HG02938 (cell line): ENCODE data around the gene PTS.
"Not testable (repeated sequence)": the region's sequence is repeated elsewhere in the genome, so short reads cannot be mapped to it uniquely, and the experiment has no call there.

Experiments used
- ATAC-seq: cut with Tn5 transposase; IDR thresholded peaks from one replicate; pipeline ENCODE4 v1.9.1; 2021; ENCODE audit warnings: mild to moderate bottlenecking, moderate library complexity; ENCODE audit not compliant: unreplicated experiment

Gene PTS

DNA sequence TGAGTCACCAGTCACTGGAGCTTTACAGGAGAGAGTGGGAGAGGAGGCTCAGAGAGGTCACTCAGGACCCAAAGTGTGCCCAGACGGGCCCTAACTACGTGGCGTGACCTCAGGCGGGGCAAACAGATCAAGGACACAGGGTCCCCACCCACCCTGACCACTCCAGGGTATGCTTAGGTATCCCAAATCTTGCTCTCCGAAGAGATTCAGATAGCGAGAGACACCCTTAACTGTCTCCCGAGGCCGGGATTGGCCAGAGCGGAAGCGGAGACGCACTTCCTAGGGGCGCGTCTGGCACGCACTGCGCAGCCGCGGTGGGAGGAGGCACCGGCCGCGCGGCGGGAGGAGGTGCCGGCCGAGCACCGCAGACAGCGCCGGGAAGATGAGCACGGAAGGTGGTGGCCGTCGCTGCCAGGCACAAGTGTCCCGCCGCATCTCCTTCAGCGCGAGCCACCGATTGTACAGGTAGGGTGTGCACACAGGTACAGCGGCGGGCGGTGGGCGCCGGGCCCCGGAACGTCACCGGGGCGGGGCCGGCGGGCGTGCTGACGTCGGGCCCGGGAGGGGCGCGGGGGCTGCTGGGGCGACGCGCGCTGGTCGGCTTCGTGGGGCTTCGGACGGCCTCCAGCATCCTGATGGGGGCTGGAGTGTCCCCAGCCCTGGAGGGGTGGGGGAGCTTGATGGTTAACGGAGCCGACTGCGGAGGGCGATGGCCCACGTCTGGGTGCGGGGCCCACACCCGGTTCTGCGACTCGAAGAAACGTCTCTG, at the start of gene PTS:
Gene PTS, plus strand, starts transcription at position 367 of the 769 bp plus-strand sequence. Its CDS starts 16 bp downstream, at position 383.
- peak; percentile 95 for ATAC-seq

DNA sequence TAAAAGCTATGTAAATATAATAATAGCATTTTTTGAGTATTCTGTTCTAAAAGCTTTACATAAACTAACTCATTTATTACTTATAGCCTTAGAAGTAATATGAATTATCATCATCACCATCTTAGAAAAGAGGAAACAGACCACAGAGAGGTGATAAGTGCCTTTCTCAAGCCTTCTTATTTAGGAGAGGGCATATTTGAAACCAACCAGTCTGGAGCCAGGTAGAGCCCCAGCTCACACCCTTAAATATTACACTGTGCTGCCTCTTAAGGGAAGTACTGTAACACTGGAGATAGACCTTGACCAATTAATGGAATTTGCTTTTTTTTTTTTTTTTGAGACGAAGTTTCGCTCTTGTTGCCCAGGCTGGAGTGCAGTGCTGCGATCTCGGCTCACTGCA, 48.6 kb upstream of the PTS start:
- ATAC-seq: no peak

DNA sequence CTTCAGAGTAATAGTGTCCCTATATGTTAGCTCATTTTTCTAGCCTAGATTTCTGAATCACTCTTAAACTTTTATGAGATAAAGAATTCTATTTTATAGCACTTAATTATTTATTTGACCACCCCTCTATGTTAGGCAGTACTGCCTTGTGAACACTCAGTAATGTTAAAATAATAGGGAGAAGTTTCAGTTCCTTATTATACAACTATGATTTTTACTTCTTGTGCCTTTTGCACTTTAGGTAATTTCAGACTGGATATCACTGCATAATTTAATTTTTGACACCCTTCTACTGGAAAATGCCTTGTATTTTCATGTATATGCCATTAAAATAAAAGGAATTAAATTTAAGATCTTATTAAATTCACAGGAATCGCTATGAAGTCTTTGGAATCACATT, 47.8 kb upstream of the PTS start:
- ATAC-seq: no peak

DNA sequence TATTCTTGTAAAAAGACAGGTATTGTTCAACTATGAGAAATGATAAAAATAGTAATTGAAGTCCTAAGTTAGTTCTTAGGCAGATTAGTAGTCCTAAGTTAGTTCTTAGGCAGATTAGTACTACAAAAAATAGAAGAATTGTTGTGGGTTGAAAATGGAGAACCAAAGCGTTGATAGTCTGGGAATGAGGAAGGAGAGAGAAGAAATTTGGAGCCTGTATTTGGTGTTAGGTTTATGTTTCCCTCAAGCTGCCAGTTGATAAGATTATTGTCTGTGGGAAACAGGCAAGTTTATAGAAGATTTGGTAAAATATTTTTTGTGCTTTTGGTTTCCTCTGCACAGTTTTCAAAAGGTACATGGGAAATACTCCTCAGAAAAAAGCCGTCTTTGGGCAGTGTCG, 47.3 kb upstream of the PTS start:
- no peak for ATAC-seq

DNA sequence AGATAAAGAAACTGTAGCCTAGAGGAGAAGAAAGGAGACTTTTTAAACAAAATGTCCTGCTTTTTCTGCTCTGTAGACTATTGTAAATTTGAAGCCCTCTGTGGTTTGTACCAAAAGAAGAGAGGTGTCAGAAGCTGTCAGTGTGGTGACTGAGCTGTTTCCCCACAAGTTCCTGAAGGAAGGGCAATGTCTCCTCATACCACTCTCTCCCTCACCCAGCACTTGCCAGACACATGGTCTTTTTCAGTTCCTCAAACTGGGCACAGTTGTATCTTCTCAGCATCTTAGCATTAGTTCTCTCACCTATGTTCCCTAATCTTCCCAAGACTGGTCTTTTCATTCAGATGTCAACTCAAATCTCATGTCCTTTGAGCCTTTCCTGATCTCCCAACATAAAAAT, 46.6 kb upstream of the PTS start:
- no peak for ATAC-seq

DNA sequence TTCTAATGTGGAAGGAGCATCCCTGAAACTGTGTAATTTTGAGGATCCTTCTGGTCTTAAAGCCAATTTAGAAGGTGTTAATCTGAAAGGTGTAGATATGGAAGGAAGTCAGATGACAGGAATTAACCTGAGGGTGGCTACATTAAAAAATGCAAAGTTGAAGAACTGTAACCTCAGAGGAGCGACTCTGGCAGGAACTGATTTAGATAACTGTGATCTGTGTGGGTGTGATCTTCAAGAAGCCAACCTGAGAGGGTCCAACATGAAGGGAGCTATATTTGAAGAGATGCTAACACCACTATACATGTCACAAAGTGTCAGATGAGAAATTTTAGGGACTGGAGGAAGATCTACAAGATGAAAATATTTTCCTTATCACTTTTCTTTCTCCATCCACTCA, 43.4 kb upstream of the PTS start:
- ATAC-seq: no peak

DNA sequence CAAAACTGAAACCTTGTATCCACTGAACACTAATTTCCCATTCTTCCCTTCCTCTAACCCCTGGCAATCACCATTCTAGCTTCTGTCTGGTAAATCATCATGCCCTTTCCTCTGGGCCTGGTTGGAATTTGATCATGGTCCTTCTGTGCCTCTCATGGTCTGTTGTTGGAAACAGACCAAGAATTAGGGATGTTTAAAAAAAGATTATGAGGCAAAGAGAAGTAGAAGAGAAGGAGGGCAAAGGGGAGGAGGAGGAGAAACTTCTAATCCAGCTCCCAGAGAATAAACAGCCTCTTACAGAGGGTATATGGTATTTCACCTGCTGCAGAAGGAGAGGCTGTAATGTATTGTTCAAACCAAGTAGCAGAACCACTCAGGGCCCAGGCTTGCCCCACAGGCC, 40.3 kb upstream of the PTS start:
- ATAC-seq: no peak

DNA sequence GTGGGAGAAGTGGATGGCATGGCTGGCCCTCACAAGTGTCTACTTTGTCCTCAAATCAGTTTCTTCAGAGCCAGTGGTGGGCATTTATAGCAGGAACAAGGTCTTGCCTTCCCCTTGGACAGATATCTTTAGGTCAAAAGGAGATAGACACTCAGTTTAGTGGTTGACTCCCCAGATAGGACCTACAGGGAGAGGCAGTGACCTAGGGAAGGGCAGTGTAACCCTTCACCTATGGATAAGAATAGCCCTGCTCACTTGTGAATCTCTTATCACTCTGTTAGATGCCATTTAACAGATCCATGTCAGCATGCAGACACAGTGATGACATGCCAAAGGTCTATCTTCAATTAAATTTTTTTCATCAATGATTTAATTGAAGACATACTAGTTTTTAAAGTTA, 39.9 kb upstream of the PTS start:
- ATAC-seq: no peak

DNA sequence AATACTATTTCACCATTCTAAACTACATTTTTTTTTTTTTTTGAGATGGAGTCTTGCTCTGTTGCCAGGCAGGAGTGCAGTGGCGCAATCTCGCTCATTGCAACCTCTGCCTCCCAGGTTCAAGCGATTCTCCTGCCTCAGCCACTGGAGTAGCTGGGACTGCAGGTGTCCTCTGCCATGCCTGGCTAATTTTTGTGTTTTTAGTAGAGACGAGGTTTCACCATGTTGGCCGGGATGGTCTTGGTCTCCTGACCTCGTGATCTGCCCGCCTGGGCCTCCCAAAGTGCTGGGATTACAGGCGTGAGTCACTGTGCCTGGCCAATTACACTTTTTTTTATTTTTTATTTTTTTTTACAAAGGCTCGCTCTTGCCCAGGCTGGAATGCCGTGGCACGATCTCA, 31.1 kb upstream of the PTS start:
- ATAC-seq: not testable (repeated sequence)

DNA sequence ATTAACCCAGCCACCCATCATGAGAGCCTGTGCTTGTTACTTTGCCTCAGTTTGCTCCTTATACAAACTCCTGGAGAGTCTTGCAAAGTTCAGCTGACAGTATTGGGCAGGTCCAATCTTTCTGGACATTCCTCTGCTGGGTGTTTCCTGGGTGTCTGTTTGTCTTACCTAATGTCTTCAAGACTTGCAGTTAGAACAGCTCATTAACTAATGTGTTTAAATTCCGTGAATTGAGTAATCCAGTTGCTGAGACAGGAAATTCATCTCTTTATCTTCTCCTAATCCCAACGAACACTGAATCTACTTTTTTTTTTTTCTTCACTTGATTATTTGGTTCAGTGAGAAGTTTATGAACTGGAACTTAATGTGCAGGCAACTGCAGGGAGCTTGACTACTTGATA, 30.3 kb upstream of the PTS start:
- no peak for ATAC-seq

DNA sequence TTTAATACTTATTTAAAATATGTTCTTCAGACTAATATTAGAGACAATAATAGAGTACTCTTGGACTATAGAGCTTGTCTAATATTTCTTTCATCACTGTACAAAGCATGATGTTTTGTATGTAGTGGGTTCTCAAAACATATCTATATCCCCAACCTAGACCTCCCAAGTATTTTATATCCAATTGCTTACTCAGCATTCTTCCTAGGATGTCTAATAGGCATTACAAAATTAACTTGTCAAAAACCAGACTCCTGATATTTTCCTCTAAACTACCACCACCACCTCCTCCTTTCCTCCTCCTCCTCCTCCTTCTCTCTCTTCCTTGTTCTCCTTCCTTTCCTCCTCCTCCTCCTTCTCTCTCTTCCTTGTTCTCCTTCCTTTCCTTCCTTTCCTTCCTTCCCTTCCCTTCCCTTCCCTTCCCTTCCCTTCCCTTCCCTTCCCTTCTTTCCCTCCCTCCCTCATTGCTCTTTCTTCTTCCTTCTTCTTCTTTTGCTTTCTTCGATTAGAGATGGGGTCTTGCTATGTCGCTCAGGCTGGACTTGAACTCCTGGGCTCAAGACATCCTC, 29.6 kb upstream of the PTS start:
- ATAC-seq: no peak

DNA sequence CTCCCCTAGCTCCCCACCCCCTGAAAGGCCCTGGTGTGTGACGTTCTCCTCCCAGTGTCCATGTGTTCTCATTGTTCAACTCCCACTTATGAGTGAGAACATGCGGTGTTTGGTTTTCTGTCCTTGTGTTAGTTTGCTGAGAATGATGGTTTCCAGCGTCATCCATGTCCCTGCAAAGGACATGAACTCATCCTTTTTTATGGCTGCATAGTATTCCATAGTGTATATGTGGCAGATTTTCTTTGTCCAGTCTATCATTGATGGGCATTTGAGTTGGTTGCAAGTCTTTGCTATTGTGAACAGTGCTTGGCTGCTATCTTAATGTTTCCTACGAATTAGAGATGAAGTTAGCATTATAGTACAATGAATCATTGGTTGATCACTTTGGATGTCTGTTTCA, 27.1 kb upstream of the PTS start:
- not testable (repeated sequence) for ATAC-seq

DNA sequence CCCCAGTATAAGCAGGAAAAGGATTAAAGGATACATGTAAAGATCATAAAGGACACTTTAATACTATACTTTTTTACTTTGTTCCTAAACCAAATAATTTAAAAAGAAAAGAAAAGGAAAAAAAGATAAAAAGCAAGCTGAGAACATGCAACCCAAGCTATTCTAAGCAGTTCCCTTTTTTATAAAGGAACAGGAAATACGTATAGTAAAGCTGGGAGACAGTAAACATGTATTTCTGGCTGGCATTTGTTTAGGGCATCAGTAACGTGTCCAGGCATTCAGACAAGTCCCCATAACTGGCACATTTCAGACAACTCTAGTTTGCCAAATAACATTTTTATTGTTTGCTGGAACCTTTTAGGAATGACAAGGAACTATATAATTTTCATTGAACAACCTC, 26.0 kb upstream of the PTS start:
- no peak for ATAC-seq

DNA sequence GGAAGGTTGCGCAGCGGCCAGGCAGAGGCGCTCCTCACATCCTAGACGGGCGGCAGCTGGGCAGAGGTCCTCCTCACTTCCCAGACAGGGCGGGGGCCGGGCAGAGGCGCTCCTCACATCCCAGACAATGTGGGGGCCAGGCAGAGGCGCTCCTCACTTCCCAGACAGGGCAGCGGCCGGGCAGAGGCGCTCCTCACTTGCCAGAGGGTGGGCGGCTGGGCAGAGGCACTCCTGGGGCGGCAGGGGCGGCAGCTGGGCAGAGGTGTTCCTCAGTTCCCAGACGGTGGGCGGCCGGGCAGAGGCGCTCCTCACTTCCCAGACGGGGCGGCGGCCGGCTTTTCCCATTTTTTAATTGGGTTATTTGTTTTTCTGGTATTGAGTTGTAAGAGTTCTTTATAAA, 20.2 kb upstream of the PTS start:
- ATAC-seq: no peak

DNA sequence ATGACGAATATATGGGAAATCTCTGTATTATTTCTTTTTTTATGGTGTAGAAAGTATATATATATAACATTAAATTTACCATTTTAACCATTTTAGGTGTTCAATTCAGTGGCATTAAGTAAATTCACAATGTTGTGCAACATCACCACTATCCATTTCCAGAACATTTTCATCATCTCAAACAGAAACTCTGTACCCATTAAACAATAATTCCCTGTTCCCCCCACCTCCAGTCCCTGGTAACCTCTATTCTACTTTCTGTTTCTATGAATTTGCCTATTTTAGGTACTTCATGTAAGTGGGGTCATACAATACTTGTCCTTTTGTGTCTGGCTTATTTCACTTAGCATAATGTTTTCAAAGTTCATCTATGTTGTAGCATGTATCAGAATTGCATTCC, 15.3 kb upstream of the PTS start:
- no peak for ATAC-seq

DNA sequence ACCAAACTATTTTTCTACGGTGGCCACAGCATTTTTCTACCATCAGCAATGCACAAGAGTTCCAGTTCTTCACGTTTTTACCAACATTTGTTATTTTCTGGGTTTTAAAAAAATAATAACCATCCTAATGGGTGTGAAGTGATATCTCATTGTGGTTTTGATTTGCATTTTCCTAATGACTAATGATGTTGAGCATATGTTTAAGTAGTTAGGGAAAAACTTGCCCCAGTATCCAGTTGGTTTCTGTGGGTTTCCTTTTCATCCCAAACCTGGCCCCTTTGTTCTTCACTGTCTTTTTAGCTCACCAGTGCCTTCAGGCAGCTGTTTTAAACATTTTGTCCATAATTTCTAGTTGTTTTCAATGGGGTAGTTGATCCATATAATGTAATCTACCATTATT, 14.7 kb upstream of the PTS start:
- ATAC-seq: no peak

DNA sequence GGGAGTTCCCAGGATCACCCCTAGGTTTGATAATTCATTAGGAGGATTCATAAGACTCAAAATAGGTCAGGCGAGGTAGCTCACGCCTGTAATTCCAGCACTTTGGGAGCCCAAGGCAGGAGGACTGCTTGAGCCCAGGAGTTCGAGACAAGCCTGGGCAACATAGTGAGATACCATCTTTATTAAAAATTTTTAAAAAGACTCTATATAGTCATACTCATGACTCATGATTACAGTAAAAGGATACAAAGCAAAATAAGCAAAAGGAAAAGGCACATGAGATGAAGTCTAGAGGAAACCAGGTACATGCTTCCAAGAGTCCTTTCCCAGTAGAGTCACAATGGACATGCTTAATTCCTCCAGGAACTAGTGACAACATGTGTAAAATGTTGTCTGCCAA, 13.9 kb upstream of the PTS start:
- no peak for ATAC-seq

DNA sequence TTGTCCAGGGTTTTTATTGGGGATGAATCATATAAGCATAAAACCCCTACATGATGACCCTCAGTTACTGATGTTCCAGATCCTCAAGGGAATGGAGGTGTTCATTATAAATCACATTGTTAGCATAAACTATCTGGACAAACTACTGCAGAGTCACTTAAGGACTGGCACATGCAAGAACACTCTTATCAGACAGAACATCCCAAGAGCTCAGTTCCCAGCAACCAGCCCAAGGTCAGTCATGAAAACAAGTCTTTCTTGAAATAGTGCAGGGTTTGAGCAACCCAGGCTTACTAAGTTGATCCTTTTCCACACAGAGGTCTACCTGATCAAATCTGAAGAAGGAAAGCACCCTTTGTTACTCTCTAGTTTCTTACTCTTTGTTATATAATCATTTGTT, 13.5 kb upstream of the PTS start:
- no peak for ATAC-seq

DNA sequence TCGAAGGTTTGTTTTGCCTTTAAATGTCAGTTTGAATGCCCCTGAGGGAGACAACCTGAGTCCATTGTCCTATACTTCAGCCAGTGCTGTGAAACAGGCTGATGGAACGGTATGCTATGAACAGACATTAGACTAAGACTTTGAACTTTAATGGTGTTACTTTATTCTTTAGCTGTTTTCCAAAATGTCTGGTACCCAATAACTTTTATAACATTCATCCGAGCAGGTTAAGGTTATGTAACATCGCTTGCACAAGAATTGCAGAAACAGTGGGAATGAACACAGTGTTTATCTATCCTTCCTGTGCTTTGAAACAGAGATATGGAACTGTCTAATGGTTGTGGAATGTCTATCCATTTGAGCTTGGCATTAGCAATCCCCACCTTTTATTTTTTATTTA, 12.5 kb upstream of the PTS start:
- ATAC-seq: no peak

DNA sequence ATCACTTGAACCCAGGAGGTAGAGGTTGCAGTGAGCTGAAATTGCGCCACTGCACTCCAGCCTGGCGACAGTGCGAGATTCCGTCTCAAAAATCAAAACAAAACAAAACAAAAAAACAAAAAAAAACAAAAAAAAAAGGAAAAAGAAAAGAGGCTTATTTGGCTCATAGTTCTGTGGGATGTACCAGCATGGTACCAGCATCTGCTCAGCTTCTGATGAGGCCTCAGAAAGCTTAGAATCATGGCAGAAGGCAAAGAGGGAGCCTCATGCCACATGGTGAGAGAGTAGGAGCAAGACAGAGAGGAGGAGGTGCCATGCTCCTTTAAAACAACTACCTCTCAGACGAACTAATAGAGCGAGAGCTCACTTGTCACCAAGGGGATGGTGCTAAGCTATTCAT, 10.6 kb upstream of the PTS start:
- ATAC-seq: no peak

DNA sequence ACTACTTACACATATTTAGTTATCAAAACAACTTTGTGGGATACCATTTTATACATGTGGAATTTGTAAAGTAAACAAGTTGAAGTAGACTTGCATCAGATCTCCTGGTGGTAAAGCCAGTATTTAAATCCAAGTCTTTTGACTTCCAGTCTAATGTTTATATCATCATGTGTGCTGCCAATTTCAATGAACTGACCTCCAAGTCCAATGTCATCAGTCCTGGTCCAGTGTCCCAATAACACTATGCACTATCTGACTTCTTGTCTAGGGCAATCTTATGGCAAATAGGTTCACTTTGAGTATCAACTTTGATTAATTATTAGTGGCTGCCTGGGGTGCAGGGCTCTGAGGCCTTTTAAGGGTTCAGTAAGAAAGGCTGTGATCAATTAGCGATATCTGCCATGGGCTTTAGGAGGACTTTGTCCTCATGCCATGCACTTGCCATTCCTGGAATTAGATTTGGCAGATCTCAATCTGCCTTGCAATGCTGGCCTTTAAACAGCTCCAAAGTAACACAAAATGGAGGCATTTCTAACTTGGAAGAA, 9.6 kb upstream of the PTS start:
- ATAC-seq: no peak

DNA sequence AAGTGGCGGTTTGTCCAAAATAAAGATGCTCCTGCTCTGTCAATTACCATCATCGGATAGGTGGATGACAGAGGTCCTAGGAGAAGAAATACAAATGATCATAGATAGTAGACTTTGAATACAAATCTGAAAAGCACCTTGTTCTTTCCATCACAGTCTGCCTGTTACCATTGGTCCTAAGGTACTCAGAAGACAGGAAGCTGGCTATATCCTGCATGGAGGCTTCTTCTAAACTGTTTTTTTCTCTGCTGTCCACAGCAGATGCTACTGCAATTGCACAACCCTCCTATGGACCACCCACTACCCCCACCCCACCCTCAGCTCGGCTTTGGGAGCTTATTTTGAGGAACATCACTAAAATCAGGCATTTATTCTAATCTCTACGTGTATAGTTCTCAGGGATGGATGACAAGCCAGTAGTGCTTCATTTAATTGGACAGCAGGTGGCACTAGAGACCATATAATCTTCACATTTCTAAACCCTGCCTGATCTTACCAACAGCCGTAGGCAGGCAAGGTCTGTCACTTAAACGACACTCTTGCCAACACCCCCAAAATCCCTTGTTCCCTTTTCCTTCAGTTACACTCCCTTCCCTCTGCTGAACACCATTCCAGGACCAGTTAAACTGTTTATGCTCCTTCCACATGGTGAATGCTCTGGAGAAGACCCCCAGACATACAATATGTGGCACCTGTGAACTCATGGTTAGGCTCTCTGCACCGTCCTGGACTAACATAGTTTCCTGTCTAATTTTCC, 6.6 kb upstream of the PTS start:
- peak; percentile 97 for ATAC-seq
